ENCODE results near the gene MIER3.

MIER3 gene

GRCh38 chr5:56898213-56898612, 53.7 kb downstream of the MIER3 start:
- no peak for DNase-seq (ENCODE audit: low spot score)

- no peak for DNase-seq (ENCODE audit: low spot score)
Measured at GRCh38 chr5:56896763-56897162, 55.2 kb downstream of the MIER3 start.

GRCh38 chr5:56893251-56893951, 58.5 kb downstream of the MIER3 start:
- DNase-seq (ENCODE audit: low spot score): no peak

GRCh38 chr5:56881571-56881970, 70.4 kb downstream of the MIER3 start:
- no peak for DNase-seq (ENCODE audit: low spot score)

GRCh38 chr5:56876327-56876726, 75.6 kb downstream of the MIER3 start:
- no peak for DNase-seq (ENCODE audit: low spot score)

- DNase-seq (ENCODE audit: low spot score): no peak
Measured at GRCh38 chr5:56873056-56873455, 78.9 kb downstream of the MIER3 start.

- DNase-seq (ENCODE audit: low spot score): no peak
Measured at GRCh38 chr5:56871777-56872176, 80.1 kb downstream of the MIER3 start.
